ENCODE results near the gene PSAP. TPM values are rescaled to one million over a fixed set of nuclear protein-coding genes. Genes with fewer than 3 reads are reported as not detected.
A peak's percentile ranks its signal among the peaks of the same experiment; 100 is the strongest.

Gene PSAP
- total RNA-seq, 1 experiment from 2014 or later = 1,316 TPM

DNA sequence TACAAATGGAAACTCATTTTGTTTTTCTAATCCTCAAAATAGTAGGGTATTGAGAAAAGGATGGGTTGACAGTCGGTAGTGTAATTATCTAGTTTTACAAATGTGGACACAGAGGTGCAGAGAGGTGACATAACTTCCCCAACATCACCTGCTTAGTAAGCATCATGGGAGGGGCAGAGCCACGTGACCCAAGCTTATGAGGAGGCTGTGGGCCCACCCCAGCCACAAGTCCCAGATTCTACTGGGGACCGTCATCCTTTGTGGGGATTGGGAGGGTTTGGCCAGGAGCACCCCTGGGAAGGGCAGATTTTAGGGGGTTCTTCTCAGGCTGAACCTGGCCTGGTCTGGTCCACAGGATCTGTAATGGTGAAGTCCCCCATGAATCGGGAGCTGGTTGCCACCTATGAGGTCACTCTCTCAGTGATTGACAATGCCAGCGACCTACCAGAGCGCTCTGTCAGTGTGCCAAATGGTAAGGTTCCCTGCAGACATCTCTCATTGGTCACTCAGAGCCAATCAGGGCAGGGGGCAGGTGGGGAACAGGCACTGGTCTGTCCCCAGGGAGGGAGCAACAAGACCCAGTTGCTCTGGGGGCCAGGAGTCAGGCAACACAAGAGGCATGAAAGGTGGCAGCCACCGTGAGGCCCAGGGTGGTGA lies 54.2 kb downstream of the PSAP start:
- Mint-ChIP-seq H3K27ac (ENCODE audit: unreplicated experiment) (no peak overlapping the region), H3K27me3 (ENCODE audit: insufficient read depth, unreplicated experiment) (peaks cover 10% of the 10 kb centered on the region), H3K4me1 (ENCODE audit: low read depth, unreplicated experiment) (no peaks in the 10 kb centered on the region), H3K4me3 (ENCODE audit: unreplicated experiment) (no peak overlapping the region), H3K36me3 (ENCODE audit: insufficient read depth, unreplicated experiment) (no peaks in the 10 kb centered on the region), H3K9me3 (ENCODE audit: unreplicated experiment) (no peaks in the 10 kb centered on the region)
- CTCF ChIA-PET = no interaction called here
- Histone ChIP-seq H3K27me3 (replicated peaks; ENCODE audit: control insufficient read depth, insufficient read depth, low read length) (no peaks in the 10 kb centered on the region), H3K4me3 (ENCODE audit: low read depth, low read length) (no peak overlapping the region), H3K9me3 (no peaks in the 10 kb centered on the region), H3K36me3 (ENCODE audit: control insufficient read depth, insufficient read depth, low read length) (no peaks in the 10 kb centered on the region), H3K4me1 (no peaks in the 10 kb centered on the region)
- TF ChIP-seq, protein P1, sequence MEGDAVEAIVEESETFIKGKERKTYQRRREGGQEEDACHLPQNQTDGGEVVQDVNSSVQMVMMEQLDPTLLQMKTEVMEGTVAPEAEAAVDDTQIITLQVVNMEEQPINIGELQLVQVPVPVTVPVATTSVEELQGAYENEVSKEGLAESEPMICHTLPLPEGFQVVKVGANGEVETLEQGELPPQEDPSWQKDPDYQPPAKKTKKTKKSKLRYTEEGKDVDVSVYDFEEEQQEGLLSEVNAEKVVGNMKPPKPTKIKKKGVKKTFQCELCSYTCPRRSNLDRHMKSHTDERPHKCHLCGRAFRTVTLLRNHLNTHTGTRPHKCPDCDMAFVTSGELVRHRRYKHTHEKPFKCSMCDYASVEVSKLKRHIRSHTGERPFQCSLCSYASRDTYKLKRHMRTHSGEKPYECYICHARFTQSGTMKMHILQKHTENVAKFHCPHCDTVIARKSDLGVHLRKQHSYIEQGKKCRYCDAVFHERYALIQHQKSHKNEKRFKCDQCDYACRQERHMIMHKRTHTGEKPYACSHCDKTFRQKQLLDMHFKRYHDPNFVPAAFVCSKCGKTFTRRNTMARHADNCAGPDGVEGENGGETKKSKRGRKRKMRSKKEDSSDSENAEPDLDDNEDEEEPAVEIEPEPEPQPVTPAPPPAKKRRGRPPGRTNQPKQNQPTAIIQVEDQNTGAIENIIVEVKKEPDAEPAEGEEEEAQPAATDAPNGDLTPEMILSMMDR (IDR thresholded peaks at IDR 0.05; ENCODE audit: insufficient read depth in 1 of 2, low read depth in 1 of 2, low read length in 1 of 2, severe bottlenecking in 1 of 2, unreplicated experiment in 1 of 2) = no peak
- intact Hi-C loops (cut with micrococcal nuclease; ENCODE audit: unreplicated experiment) = no loop called here
- DNase-seq = no peak
- BruUV-seq (replicated peaks) = no TSS peak
- POLR2A ChIA-PET = no interaction called here

DNA sequence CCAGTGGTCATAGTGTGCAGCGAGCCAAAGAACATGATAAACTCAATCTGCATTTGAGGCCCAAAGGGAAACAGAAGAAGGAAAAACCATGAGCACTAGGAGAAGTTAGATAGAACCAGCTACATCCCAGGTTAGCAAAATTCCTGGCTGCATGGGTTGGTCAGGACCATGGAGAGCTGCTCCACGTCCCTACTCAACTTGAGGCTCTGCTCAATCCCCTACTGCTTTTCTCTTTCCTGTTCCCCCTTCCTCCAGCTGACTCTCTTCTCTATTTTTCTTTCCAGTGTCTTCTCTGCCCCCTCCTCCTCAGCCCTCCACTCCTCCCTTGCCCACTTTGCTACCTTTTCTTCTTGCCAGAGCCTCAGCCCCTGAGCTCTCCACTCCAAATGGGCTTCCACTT lies 55.8 kb downstream of the PSAP start:
- intact Hi-C loops (cut with micrococcal nuclease; ENCODE audit: unreplicated experiment) = no loop called here
- ChIA-PET POLR2A (no interaction called here), CTCF (interaction anchor here (0.6 to 1.1 kb wide), 3 partner anchors 16 to 28 kb away, joined by 3 to 4 read pairs (median 3); no protein-coding TSS in a partner anchor)
- DNase-seq = peak in 1 of 2 experiments; percentile 74
- H3K36me3 Mint-ChIP-seq (ENCODE audit: insufficient read depth, unreplicated experiment) = no peaks in the 10 kb centered on the region
- H3K4me3 Mint-ChIP-seq (ENCODE audit: unreplicated experiment) = no peak overlapping the region
- Histone ChIP-seq H3K36me3 (ENCODE audit: control insufficient read depth, insufficient read depth, low read length) (no peaks in the 10 kb centered on the region), H3K4me1 (no peaks in the 10 kb centered on the region), H3K27me3 (replicated peaks; ENCODE audit: control insufficient read depth, insufficient read depth, low read length) (no peaks in the 10 kb centered on the region), H3K9me3 (no peaks in the 10 kb centered on the region), H3K4me3 (ENCODE audit: low read depth, low read length) (no peak overlapping the region)
- no peaks in the 10 kb centered on the region for H3K4me1 Mint-ChIP-seq (ENCODE audit: low read depth, unreplicated experiment)
- BruUV-seq (replicated peaks) = no TSS peak
- no peaks in the 10 kb centered on the region for H3K9me3 Mint-ChIP-seq (ENCODE audit: unreplicated experiment)
- TF ChIP-seq, protein P1 (IDR thresholded peaks at IDR 0.05; ENCODE audit: insufficient read depth in 1 of 2, low read depth in 1 of 2, low read length in 1 of 2, severe bottlenecking in 1 of 2, unreplicated experiment in 1 of 2) = no peak
- peaks cover 12% of the 10 kb centered on the region for H3K27me3 Mint-ChIP-seq (ENCODE audit: insufficient read depth, unreplicated experiment)
- H3K27ac Mint-ChIP-seq (ENCODE audit: unreplicated experiment) = no peak overlapping the region

DNA sequence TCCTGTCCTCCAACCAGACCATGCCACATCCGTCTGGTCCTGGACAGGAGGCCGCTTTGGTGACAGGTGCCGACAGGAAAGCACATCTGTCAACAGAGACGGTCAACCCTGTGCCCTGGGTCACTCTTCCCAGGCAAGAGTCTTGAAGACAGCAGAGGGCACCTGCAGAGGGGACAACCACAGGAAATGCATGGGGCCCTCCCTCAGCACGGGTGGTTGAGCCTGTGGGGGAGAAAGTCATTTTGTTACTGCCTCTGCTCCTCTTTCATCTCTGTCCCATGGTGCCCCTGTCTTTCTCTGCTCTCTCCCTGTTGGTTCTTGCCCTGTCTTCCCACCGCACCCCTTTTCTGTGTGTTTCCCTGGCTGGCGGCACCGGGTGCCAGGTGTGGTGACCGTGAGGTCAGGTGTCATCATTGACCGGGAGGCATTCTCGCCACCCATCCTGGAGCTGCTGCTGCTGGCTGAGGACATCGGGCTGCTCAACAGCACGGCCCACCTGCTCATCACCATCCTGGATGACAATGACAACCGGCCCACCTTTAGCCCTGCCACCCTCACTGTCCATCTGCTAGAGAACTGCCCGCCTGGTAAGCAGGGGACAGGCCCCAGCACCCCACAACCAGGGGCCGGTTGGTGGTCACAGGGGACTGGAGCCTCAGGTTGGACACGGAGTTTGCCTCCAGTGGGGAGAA lies 60.2 kb downstream of the PSAP start:
- Histone ChIP-seq H3K36me3 (ENCODE audit: control insufficient read depth, insufficient read depth, low read length) (no peaks in the 10 kb centered on the region), H3K9me3 (no peaks in the 10 kb centered on the region), H3K4me3 (ENCODE audit: low read depth, low read length) (no peak overlapping the region), H3K4me1 (no peaks in the 10 kb centered on the region), H3K27me3 (replicated peaks; ENCODE audit: control insufficient read depth, insufficient read depth, low read length) (no peaks in the 10 kb centered on the region)
- no peak for DNase-seq
- TF ChIP-seq, protein P1 (IDR thresholded peaks at IDR 0.05; ENCODE audit: insufficient read depth in 1 of 2, low read depth in 1 of 2, low read length in 1 of 2, severe bottlenecking in 1 of 2, unreplicated experiment in 1 of 2) = no peak
- Mint-ChIP-seq H3K27me3 (ENCODE audit: insufficient read depth, unreplicated experiment) (peaks cover 9% of the 10 kb centered on the region), H3K36me3 (ENCODE audit: insufficient read depth, unreplicated experiment) (no peaks in the 10 kb centered on the region), H3K9me3 (ENCODE audit: unreplicated experiment) (no peaks in the 10 kb centered on the region), H3K4me1 (ENCODE audit: low read depth, unreplicated experiment) (no peaks in the 10 kb centered on the region), H3K4me3 (ENCODE audit: unreplicated experiment) (no peak overlapping the region), H3K27ac (ENCODE audit: unreplicated experiment) (no peak overlapping the region)
- ChIA-PET POLR2A (no interaction called here), CTCF (interaction anchor here (0.6 kb wide), 1 partner anchor 233 kb away, joined by 3 read pairs; no protein-coding TSS in a partner anchor)
- BruUV-seq (replicated peaks) = no TSS peak
- intact Hi-C loops (cut with micrococcal nuclease; ENCODE audit: unreplicated experiment) = no loop called here
